BLaER1 treated with 17β-estradiol and CSF1 and Interleukin-3, amounts not matched to agents 10 nM and 100 nM (cell line): Measurements from ENCODE around the gene PROX2.
A peak's percentile ranks its signal among the peaks of the same experiment; 100 is the strongest.

Experiments used
- H3K27ac ChIP-seq, 11 experiments: shearing (Covaris generic); formaldehyde crosslinking; 2 replicates each; pipeline ENCODE4 v1.8.1; 2022
- H3K27me3 ChIP-seq, 11 experiments: shearing (Covaris generic); formaldehyde crosslinking; 2 replicates each; pipeline ENCODE4 v1.8.1; 2022
- H3K36me3 ChIP-seq, 11 experiments: shearing (Covaris generic); formaldehyde crosslinking; 2 replicates each; pipeline ENCODE4 v1.8.1; 2022
- H3K4me1 ChIP-seq, 10 experiments: shearing (Covaris generic); formaldehyde crosslinking; 2 replicates each; pipeline ENCODE4 v1.8.1; 2022
- H3K4me2 ChIP-seq, 11 experiments: shearing (Covaris generic); formaldehyde crosslinking; 2 replicates each; pipeline ENCODE4 v1.8.1; 2022
- H3K4me3 ChIP-seq, 10 experiments: shearing (Covaris generic); formaldehyde crosslinking; 2 replicates each; pipeline ENCODE4 v1.8.1; 2022
- H3K9ac ChIP-seq, 11 experiments: shearing (Covaris generic); formaldehyde crosslinking; 2 replicates each; pipeline ENCODE4 v1.8.1; 2022
- H3K9me3 ChIP-seq, 11 experiments: shearing (Covaris generic); formaldehyde crosslinking; replicated peaks in 1 of 11; 2 replicates each; pipeline ENCODE4 v1.8.1; 2022
- H4K20me1 ChIP-seq, 11 experiments: shearing (Covaris generic); formaldehyde crosslinking; 2 replicates each; pipeline ENCODE4 v1.8.1; 2022
- Cebpa-rat ChIP-seq, 11 experiments: shearing (Covaris generic); IDR thresholded peaks; 2 replicates each; pipeline ENCODE4 v1.8.1; 2022

Gene PROX2

DNA sequence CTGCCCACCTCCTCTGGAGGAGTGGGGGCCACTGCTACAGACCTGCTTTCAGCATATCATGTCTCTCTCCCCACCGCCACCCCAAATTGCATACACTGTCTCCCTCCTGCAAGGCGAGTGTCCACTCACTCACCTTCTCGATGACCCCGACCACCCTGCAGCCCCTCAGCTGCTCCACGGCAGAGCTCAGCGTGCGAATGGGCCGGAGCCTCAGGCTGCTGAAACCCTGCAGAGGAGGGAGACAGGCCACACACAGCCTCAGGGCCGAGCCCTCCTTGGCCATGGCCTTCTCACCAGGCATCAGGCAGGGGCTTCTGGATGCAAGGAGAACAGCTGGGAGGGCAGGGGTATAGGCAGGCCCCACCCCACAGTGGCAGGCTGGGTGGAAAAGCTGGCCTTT, 42.4 kb upstream of the PROX2 start:
- H3K4me3 ChIP-seq = no peak overlapping the region
- peaks cover 0 to 14% (median 0%) of the 10 kb centered on the region in 11 experiments; a peak in 3 of 22 replicates for H3K36me3 ChIP-seq
- H3K27me3 ChIP-seq = no peaks in the 10 kb centered on the region
- no peak overlapping the region; a peak in 2 of 22 replicates for H3K9ac ChIP-seq
- no peaks in the 10 kb centered on the region for H4K20me1 ChIP-seq
- TF ChIP-seq Cebpa-rat (IDR thresholded peaks at IDR 0.05) = no peak
- H3K27ac ChIP-seq = peak overlapping the region in 1 of 11 experiments; percentile 34; a peak in 1 of 22 replicates
- H3K4me2 ChIP-seq = no peak overlapping the region
- H3K4me1 ChIP-seq = peaks cover 22 to 39% (median 30%) of the 10 kb centered on the region in 10 experiments
- H3K9me3 ChIP-seq = no peaks in the 10 kb centered on the region

DNA sequence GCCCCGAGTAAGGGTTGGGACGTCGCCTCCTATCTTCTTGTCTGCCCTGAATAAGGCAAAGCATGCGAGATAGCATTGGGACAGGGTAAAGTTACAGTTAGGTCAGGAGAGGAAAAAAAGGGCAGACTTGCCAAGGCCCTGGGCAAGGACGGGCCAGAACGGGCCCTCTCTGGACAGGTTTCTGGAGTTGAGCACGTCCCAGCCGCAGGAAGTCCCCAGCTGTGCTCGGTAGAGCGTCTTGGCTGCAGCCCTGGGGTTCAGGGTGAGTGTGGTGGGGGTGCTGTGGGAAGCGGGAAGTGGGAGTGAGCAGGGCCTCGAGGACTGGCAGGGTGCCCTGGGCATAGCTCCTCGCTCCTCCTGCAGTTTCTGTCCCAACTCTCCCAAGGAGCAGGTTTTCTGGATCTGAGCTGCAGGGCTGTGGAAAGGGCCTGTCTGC, 41.7 kb upstream of the PROX2 start:
- H3K4me3 ChIP-seq = no peak overlapping the region
- H3K9ac ChIP-seq = peak overlapping the region in 4 of 11 experiments; percentile 6 to 29 (median 16); a peak in 4 of 22 replicates
- H3K36me3 ChIP-seq = peaks cover 0 to 14% (median 0%) of the 10 kb centered on the region in 11 experiments; a peak in 3 of 22 replicates
- peak overlapping the region in 3 of 11 experiments; percentile 10 to 19 (median 11); a peak in 1 of 22 replicates for H3K27ac ChIP-seq
- peaks cover 18 to 34% (median 27%) of the 10 kb centered on the region in 10 experiments for H3K4me1 ChIP-seq
- no peaks in the 10 kb centered on the region for H3K27me3 ChIP-seq
- no peaks in the 10 kb centered on the region for H3K9me3 ChIP-seq
- TF ChIP-seq Cebpa-rat (IDR thresholded peaks at IDR 0.05) = no peak
- no peaks in the 10 kb centered on the region for H4K20me1 ChIP-seq
- peak overlapping the region in 1 of 11 experiments; percentile 55; a peak in 2 of 22 replicates for H3K4me2 ChIP-seq

DNA sequence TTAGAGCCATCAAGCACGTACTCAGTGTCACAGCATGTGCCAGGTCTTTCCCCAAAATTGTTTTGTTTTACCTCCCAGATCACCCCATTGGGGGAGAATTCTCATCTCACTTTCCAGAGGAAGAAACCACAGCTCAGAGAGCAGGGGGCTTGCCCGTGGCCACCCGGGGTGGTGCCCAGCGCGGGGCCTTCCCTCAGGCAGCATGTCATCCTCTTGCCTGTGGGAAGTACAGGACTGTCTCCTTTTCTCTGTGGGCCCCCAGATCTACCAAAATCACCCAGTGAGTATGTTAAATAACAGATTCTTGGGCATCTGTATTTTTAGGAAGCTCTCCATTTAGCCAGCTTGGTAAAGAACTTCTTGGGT, 41.2 kb upstream of the PROX2 start:
- Histone ChIP-seq H3K4me2 (no peak overlapping the region), H4K20me1 (no peaks in the 10 kb centered on the region), H3K4me3 (no peak overlapping the region), H3K36me3 (peaks cover 0 to 14% (median 0%) of the 10 kb centered on the region in 11 experiments; a peak in 3 of 22 replicates), H3K27ac (peak overlapping the region in 3 of 11 experiments; percentile 10 to 19 (median 11); a peak in 1 of 22 replicates), H3K27me3 (no peaks in the 10 kb centered on the region), H3K4me1 (peaks cover 13 to 30% (median 24%) of the 10 kb centered on the region in 10 experiments), H3K9ac (peak overlapping the region in 6 of 11 experiments; percentile 5 to 32 (median 12); a peak in 5 of 22 replicates), H3K9me3 (no peaks in the 10 kb centered on the region)
- no peak for TF ChIP-seq Cebpa-rat (IDR thresholded peaks at IDR 0.05)

DNA sequence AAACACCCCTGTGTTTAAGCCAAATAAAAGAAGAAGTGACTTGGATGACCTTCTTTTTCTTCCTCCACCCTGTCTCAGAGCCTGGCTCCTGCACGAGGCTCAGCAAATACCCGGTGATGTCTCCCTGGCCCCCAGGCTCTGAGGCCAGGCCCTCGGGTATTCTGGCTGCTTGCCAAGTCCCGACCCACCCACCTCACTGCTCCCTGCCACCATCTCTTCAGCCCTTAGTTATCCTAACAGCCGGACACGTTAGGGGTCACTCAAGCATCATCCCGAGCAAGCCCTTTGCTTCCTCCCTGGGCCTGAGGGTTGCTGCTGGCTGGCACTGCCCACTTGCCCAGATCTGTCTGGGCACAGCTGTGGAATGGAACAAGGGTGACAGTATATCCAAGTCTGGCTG, 39.9 kb upstream of the PROX2 start:
- no peaks in the 10 kb centered on the region for H3K27me3 ChIP-seq
- H3K9ac ChIP-seq = no peak overlapping the region
- no peaks in the 10 kb centered on the region for H3K9me3 ChIP-seq
- 0 out of 22 replicates have a peak overlapping the region, but pooled peaks of 1 of the 11 experiments have one; percentile 13 for H3K4me2 ChIP-seq
- peaks cover 13 to 32% (median 24%) of the 10 kb centered on the region in 10 experiments; a peak in 19 of 20 replicates for H3K4me1 ChIP-seq
- peaks cover 0 to 14% (median 0%) of the 10 kb centered on the region in 11 experiments; a peak in 3 of 22 replicates for H3K36me3 ChIP-seq
- no peak overlapping the region for H3K4me3 ChIP-seq
- H3K27ac ChIP-seq = no peak overlapping the region
- TF ChIP-seq Cebpa-rat (IDR thresholded peaks at IDR 0.05) = no peak
- H4K20me1 ChIP-seq = no peaks in the 10 kb centered on the region

DNA sequence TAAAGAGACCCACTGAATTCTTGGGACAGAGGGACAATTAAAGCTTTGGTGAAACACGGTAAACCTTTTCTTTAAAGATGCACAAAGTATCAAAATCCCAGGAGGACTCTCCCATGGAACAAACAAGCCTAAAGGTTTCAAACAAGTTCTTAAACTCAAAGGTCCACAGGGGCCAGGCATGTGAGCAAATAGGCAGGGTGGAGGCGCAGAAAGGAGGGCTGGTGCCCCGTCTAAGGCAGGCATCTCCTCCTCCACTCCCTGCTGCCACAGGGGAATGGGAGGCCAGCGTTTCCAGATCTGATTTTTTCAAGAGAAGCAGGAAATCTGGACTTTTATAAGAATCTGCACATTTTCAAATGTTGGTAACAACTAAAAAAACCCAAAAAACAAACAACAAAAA, 39.5 kb upstream of the PROX2 start:
- H3K27ac ChIP-seq = no peak overlapping the region
- no peak for TF ChIP-seq Cebpa-rat (IDR thresholded peaks at IDR 0.05)

DNA sequence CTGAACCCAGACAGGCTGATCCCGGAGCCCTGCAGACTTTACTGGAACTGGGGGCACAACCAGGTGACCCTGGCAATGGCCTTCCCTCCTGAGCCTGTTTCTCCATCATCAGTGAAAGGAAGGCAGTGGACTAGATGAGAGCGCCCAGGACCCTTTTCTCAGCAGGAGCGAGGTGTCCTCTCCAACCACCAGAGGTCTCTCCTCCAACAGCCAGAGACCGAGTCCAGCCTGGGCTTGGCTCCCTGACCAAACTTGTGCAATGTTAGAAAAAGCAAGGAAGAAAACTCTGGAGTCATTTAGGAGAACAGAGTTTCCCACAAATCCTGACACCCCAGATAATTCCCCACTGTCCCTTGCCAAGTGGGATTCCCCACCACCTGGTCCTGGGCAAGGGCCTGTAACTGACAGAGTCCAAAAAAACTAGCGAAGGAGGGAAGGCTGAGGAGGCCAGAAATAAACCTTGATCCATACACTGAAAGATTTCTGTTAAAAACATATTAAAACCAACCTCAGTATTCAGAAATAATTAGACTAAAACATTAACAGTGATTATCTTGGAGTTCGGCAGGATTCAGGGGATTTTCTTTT, 38.1 kb upstream of the PROX2 start:
- peak in 1 of 11 experiments; percentile 23; a peak in 1 of 22 replicates for TF ChIP-seq Cebpa-rat (IDR thresholded peaks at IDR 0.05)
- Histone ChIP-seq H3K4me1 (peaks cover 1 to 20% (median 15%) of the 10 kb centered on the region in 10 experiments; a peak in 18 of 20 replicates), H3K4me3 (no peak overlapping the region), H3K27ac (no peak overlapping the region), H4K20me1 (0 out of 22 replicates have a peak, but pooled peaks cover 0 to 5% (median 0%) of the 10 kb centered on the region in 11 experiments), H3K36me3 (peaks cover 0 to 6% (median 0%) of the 10 kb centered on the region in 11 experiments; a peak in 2 of 22 replicates), H3K4me2 (no peak overlapping the region), H3K9me3 (no peaks in the 10 kb centered on the region), H3K9ac (no peak overlapping the region), H3K27me3 (no peaks in the 10 kb centered on the region)

More for the DNA sequence above, 39.5 kb upstream of the PROX2 start:
- Histone ChIP-seq H3K9me3 (no peaks in the 10 kb centered on the region), H3K36me3 (peaks cover 0 to 14% (median 0%) of the 10 kb centered on the region in 11 experiments; a peak in 3 of 22 replicates), H3K27me3 (no peaks in the 10 kb centered on the region), H3K4me3 (no peak overlapping the region), H3K4me2 (no peak overlapping the region), H3K4me1 (peaks cover 15 to 32% (median 23%) of the 10 kb centered on the region in 10 experiments), H3K9ac (no peak overlapping the region), H4K20me1 (no peaks in the 10 kb centered on the region)

DNA sequence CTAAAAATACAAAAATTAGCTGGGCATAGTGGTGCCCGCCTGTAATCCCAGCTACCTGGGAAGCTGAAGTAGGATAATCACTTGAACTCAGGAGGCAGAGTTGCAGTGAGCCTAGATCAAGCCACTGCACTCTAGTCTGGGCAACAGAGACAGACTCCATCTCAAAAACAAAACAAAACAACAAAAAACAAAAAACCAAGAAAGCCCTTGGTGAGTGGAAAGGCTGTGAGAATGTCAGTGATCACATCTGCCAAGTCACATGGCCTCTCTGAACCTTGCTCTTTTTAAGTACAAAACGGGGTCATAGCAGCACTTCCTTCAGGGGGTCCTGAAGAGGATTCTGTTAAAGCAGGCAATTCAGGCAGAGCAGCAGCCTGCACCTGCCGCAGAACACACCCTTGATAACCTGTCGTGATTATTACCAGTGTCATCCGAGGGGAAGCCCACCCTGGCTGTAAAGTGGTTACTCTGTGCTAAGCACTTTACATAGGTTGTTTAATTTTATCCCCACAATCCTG, 37.5 kb upstream of the PROX2 start:
- Histone ChIP-seq H3K27me3 (no peaks in the 10 kb centered on the region), H3K27ac (no peak overlapping the region), H3K36me3 (peaks cover 0 to 6% (median 0%) of the 10 kb centered on the region in 11 experiments; a peak in 1 of 22 replicates), H3K9ac (no peak overlapping the region; a peak in 1 of 22 replicates), H3K9me3 (no peaks in the 10 kb centered on the region), H3K4me3 (no peak overlapping the region), H3K4me1 (peaks cover 0 to 20% (median 14%) of the 10 kb centered on the region in 10 experiments; a peak in 14 of 20 replicates), H4K20me1 (peaks cover 0 to 9% (median 0%) of the 10 kb centered on the region in 11 experiments; a peak in 2 of 22 replicates), H3K4me2 (no peak overlapping the region)
- TF ChIP-seq Cebpa-rat (IDR thresholded peaks at IDR 0.05) = no peak

DNA sequence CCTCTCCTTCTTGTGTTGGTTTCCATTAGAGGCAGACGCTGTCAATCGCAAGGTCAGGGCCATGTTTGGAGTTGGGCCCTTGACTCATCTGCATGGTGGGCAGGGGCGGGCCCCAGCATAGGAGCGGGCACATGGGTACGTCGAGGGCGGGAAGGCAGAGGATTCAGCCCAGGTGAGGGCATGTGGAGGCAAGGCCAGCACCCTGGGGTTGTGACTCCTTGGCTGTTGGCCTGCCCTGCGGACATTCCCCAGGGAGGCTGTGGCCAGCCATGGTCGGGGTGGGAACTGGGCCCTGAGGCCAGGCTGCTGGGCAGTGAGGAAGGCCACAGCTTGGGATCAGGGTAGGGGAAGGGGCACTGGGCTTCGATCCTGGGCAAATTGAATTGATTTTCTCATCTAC, 36.9 kb upstream of the PROX2 start:
- Histone ChIP-seq H3K9ac (no peak overlapping the region; a peak in 2 of 22 replicates), H3K27ac (no peak overlapping the region; a peak in 1 of 22 replicates), H3K27me3 (no peaks in the 10 kb centered on the region), H3K4me2 (no peak overlapping the region), H3K4me3 (no peak overlapping the region), H3K4me1 (peaks cover 5 to 24% (median 14%) of the 10 kb centered on the region in 10 experiments; a peak in 18 of 20 replicates), H4K20me1 (peaks cover 0 to 16% (median 0%) of the 10 kb centered on the region in 11 experiments; a peak in 3 of 22 replicates), H3K36me3 (peaks cover 0 to 6% (median 0%) of the 10 kb centered on the region in 11 experiments; a peak in 1 of 22 replicates), H3K9me3 (no peaks in the 10 kb centered on the region)
- no peak for TF ChIP-seq Cebpa-rat (IDR thresholded peaks at IDR 0.05)

DNA sequence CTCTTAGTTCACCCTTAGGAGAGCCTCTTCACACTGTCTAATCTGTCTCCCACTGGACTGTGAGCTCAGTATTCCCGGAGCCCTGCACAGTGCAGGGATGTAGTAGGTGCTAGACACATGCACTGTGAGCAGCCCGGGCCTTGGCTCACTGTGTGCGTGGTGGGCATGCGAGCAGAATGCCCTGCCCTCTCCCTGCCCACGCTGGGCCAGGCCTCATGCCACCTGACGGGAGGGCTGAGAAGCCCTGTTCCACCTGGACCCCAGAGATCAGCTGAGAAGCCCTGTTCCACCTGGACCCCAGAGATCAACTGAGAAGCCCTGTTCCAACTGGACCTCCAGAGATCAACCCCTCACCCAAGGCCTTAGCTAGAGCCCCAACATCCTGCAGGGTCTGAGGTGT, 36.2 kb upstream of the PROX2 start:
- H3K4me2 ChIP-seq = no peak overlapping the region
- no peak for TF ChIP-seq Cebpa-rat (IDR thresholded peaks at IDR 0.05)
- H3K27ac ChIP-seq = no peak overlapping the region
- no peak overlapping the region; a peak in 1 of 22 replicates for H3K9ac ChIP-seq
- H4K20me1 ChIP-seq = peaks cover 0 to 23% (median 0%) of the 10 kb centered on the region in 11 experiments; a peak in 6 of 22 replicates
- H3K27me3 ChIP-seq = no peaks in the 10 kb centered on the region
- peaks cover 0 to 6% (median 0%) of the 10 kb centered on the region in 11 experiments; a peak in 2 of 22 replicates for H3K36me3 ChIP-seq
- no peak overlapping the region for H3K4me3 ChIP-seq
- H3K4me1 ChIP-seq = peaks cover 11 to 29% (median 20%) of the 10 kb centered on the region in 10 experiments
- H3K9me3 ChIP-seq = no peaks in the 10 kb centered on the region
